ENCODE data around the gene SRGAP3.

DNA sequence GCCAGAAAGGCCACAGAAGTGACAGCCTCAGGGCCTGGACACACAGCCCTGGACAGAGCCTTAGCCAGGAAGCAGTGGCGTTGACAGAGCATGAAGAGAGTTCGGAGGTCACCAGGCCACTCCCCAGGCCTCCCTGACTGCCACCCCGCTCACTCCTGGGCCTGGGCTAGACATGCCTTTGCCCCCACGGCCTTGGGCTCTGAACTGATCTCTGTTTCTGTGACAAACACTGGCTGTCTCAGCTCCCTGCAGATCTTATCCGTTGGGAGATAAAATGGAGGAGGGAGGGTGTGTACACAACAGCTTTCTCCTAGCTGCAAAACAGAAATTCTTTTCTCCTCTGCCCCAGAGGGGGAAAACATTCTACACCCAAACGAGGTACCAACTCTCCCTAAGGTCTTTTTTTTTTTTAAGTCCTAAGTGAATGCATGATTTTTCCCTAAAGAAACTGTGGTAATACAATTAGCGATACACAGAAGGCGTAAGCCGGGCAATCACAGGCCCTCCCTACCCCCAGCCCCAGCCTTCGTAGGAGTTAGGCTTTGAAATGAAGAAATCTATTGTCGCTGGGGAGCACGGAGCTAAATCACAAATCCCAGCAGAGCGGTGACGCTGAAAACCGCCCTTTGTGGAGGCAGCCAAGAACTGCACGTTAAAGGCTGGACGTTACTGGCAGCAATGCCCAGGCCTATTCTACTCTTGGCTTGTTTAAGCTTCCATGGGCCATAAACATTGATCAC, 45.0 kb downstream of the SRGAP3 start:
- TF ChIP-seq, protein P1, sequence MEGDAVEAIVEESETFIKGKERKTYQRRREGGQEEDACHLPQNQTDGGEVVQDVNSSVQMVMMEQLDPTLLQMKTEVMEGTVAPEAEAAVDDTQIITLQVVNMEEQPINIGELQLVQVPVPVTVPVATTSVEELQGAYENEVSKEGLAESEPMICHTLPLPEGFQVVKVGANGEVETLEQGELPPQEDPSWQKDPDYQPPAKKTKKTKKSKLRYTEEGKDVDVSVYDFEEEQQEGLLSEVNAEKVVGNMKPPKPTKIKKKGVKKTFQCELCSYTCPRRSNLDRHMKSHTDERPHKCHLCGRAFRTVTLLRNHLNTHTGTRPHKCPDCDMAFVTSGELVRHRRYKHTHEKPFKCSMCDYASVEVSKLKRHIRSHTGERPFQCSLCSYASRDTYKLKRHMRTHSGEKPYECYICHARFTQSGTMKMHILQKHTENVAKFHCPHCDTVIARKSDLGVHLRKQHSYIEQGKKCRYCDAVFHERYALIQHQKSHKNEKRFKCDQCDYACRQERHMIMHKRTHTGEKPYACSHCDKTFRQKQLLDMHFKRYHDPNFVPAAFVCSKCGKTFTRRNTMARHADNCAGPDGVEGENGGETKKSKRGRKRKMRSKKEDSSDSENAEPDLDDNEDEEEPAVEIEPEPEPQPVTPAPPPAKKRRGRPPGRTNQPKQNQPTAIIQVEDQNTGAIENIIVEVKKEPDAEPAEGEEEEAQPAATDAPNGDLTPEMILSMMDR (IDR thresholded peaks at IDR 0.05), result no peak
- no peak for TF ChIP-seq POLR2A (IDR thresholded peaks at IDR 0.05)
